ENCODE data around the gene KRT2.

DNA sequence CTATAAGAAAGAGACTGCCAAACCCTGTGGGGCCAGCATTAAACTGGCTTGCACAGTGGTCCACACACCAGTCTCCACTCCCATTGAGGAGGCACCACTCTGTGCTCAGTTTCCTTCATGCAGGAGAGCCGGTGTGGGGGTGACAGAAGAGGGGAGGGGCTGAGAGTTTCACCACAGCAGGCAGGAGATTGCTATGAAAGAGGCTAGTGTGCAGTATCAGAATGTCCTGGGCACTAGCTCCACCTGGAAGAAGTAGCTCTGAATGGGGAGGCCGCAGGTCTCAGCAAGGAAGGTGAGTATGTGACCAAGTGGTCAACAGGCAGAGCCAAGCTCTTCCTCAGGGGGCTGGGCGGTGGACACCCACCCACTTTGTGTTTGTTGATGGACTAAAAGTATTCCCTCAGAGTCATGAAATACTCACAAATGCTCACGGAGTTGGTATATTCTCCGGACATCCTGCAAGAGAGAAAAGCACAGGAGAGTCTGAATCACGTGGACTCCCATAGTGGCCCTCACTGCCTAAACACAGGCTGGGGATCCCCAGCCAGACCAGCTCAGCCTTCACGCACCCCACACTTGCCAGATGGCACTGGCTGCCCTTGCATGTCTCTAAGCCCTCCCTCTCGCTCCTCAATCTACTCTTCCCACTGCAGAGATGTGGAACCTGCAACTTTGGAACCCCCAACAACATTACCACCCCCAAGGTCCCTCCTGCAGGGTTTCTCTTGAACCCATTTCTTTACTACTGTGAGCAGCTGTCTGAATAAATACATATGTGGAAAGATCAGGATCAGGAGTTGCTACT lies 43.0 kb downstream of the KRT2 start:
- TF ChIP-seq CTCF (IDR thresholded peaks at IDR 0.05) (no peak), POLR2A (IDR thresholded peaks at IDR 0.05) (no peak)

All from thyroid gland (tissue), 4 donors.